Stimulated activated CD8-positive, alpha-beta memory T cell treated with anti-CD3 and anti-CD28 coated beads, Interleukin-7, amount 100 ng/mL, for 4 hours (primary cell): ENCODE measurements around the gene PLXNA2.

ENCODE experiments used
- DNase-seq, 2 donors: peaks; one replicate each; pipeline ENCODE4 v3.0.0-alpha.2; 2020; ENCODE audit warnings: low read depth in 2 of 2

PLXNA2 gene

GRCh38 chr1:208225954-208226937 lies 17.9 kb downstream of the PLXNA2 start:
- no peak for DNase-seq

DNA sequence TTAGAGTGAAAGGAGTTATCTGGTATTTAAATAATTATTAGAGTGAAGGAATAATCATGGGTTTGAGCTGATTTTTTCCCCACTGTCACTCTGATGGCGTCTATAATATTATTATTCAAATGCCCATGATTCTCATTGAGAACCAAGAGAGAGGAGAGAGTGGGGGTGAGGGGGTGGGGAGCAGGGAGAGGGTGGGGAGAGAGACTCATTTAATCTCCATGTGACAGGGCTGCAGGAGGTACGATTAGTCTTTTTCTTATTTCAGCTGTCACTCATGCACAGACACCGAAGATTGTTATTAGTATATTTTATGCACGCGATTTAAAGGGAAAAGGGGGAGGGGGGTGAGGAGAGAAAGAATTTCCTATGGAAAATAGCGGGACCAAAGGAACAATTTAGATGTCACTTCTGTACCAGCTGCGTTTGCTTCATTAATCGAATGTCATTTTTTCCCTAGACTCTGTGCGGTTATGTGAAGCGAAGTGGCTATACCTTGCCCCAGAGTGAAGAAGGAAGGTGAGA lies 19.9 kb downstream of the PLXNA2 start:
- no peak for DNase-seq

GRCh38 chr1:208223136-208223535 lies 21.0 kb downstream of the PLXNA2 start:
- DNase-seq: no peak

DNA sequence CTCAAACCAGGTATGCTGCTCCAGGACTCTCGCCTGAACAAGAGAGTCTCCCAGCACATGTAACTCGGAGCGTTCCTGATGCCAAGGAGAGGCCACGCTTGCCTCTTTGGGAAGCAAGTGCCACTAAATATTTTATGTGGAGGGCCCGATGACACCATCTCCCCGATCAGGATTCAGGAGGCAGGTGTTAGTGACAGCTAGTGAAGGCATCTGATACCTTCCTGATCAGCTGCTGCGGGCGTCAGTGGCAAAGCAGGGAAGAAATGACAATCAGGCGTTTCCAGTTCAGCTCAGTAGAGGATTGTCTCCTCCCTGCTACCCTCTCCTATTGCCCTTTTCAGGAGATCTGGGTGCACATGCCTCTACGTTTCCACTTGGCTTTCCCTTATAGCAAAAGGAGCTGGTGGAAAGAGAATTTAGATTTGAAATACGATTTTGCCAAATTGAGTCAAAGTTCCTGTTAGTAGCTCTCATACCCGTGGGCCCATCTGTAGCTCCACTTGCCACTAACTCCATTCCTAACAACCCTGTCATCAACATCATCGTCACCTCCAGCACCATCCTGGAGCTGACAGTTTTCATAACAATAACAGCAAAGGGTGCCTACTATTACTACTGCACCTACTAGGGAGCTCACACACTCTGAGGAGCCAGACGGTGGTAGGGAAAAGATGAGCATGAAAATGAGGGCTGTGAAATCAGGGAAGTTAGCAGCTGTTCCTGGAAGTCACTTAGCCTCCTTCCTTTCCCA lies 21.6 kb downstream of the PLXNA2 start:
- no peak for DNase-seq

DNA sequence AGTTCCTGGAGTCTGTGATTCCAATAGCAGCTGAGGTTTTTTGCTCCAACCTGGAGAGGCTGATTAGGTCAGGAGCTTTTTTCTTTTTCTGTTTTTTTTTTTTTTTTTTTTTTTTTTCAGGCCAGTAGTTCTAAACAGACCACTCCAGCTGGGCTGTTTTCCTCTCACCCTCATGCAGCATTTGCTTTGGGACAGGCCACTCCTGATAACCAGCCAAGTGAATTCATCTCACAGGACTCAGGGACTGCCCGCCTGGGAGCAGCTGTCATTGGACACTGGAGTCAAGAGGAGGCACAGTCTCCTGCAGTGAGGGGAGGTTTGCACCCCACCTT lies 22.9 kb downstream of the PLXNA2 start:
- no peak for DNase-seq

DNA sequence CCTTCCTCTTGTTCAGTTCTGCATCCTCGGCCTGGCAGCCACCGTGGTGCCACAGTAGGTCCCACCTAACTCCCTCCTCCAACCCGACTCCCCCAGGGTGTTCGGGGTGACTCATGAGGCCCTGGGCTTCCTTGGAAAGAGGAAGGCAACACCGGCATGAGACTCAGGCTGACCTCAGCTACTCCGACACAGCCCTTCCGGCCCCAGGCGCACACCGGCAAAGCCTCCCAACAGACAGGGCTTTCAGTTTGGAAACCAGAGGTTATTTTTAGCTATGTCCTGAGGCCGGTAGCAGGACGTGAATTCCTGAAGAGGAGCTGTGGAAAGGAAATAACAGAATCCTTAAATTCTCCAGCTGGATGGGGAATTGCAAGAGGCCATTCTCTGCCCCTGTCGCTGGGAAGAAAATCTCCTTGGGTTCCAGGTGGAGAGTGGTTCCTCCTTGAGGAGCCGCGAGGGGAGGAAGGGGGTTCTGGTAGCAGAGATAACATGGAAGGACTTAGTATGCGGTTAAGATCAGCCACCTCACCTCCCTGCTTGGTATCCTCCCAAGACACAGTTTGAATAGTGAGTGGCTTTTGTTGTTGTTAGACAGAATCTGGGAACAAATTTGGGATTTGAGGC lies 24.4 kb downstream of the PLXNA2 start:
- no peak for DNase-seq

DNA sequence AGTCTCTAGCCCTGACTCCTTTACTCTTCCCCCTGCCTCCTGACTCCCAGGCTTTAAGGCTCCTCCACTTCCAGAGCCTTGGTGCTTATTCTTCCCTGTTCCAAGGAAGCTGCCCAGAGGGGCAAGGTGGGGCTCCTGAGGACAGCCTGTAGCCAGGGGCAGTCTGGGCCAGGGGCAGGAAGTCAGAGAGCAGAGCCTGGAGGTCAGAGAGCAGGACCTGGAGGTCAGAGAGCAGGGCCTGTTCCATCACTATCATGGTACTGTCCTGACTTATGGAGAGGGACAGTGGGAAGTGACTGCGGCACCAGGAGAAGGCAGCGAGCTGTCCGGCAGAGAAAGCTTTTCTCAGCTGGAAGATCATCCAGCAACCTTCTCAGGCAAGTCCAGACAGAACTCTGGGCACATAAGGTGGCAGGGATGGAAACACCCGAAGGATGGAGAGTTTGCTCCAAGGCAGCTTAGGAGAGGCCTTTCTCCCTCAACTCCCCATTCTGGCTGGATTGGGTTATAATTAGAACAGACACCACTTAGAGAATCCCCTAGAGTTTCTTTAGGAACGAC lies 25.0 kb downstream of the PLXNA2 start:
- no peak for DNase-seq

- DNase-seq: no peak
Observed at GRCh38 chr1:208218237-208219097, 25.7 kb downstream of the PLXNA2 start.

DNA sequence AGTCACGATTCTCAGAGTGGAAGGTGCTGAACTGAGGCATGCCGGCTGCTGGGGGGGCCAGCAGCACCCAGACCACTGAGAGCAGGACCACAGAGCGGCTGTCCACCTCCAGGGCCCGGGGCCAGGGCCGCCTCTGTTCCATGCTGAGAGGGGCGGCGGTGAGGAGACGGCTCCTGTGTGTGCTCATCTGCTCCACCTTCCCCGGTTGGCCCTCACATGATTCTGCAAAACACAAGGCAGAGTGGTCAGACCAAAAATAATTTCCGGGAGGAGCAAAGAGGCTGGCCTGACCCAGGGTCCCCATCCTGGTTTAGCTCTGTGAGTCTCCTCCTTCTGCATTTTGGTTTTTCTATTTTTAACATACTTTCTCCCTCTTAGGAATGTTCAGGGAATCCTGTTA lies 26.4 kb downstream of the PLXNA2 start:
- no peak for DNase-seq

DNA sequence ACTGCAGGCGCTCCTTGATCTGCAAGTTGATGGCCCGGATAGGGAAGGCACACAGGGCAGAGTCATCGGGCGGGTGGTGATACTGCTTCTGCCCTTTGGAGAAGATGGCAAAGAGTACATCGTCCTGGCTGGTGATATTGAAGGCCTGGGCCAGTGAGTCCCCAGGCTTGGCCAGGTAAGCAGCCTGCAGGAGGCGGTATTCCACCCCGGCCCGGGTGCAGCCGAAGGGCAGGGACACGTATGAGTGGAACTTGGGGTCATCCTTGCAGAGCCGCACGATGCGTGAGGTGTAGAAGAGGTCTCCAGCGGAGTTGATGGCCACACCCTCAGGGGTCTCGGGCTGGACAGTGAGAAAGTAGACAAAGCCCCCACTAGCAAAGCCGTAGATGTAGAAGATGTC lies 27.4 kb downstream of the PLXNA2 start:
- DNase-seq: no peak

GRCh38 chr1:208216062-208216461 lies 28.1 kb downstream of the PLXNA2 start:
- no peak for DNase-seq

GRCh38 chr1:208215393-208215792 lies 28.8 kb downstream of the PLXNA2 start:
- no peak for DNase-seq

DNA sequence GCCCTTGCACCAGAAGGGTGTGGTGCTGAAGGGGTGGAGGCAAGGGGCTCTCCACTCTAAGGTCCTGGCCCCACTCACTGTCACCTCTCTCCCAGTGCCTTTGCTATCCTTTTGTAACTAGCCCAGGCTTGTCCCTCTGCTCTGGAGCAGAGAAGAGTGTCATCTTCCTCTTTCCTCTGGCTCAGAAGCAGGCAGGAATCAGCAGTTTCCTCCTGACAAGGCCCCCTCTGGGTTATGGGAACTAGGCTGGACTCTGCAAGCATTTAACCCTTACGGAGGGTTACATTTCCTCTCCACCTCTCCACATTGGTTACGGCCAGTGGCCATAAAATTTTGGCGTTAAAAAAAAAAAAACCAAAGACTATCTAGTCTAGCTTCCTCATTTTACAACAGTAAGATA lies 30.4 kb downstream of the PLXNA2 start:
- no peak for DNase-seq

GRCh38 chr1:208212893-208213292 lies 31.3 kb downstream of the PLXNA2 start:
- no peak for DNase-seq

GRCh38 chr1:208211921-208212843 lies 32.0 kb downstream of the PLXNA2 start:
- DNase-seq: no peak

GRCh38 chr1:208209896-208210589 lies 34.1 kb downstream of the PLXNA2 start:
- no peak for DNase-seq

GRCh38 chr1:208209286-208209685 lies 34.9 kb downstream of the PLXNA2 start:
- no peak for DNase-seq

DNA sequence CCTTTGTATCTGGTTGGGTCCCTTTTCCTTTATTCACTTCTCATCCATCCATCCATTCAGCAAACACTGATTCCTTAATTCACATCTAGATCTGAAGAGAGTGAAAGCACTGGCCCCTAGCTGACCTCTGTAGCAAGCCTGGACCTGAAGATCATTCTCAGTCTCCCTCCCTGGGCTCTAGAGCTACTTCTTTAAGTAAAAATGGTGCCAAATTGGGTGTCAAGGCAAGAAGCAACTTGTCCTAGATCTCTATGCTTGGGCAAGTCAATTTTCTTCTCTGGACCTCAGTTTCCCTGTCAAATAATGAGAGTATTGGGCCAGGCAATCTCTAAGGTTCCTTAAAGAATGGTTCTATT lies 36.1 kb downstream of the PLXNA2 start:
- DNase-seq: no peak

DNA sequence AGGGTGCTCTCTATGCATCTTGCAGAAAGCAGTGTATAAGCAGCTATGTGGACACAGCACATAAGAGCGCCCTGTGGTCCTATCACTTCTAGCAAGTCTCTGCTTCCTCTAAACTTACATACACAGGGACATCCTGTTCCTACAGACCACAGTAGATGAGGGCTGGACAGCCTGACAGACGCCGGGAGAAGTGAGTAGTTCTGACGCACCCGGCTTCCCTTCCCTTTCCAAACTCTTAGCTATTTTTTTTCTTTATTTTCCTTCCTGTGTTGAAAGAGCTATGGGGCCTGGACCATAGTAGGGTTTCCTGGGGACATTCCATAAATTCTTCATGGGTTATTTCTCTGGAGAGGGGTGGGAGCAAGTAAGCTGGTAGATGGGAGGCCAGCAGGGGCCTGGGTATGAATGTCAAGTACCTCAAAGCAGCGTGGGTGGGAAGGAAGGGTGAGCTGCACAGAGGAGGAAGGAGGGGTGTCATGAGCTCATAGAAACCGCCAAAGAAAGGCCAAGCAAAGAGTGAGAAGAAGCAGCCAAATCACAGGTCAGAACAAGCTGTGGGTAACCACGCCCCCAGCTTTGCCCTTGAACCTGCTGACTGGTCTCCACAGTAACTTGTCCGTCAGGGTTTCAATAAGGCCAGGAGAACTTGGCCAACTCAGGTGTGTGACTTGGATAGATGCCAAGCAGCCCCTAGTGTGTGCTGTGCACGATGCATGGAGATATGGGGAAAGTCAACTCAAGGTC lies 36.6 kb downstream of the PLXNA2 start:
- no peak for DNase-seq
